ENCODE results near the gene HUS1.
"Not testable (repeated sequence)": the region's sequence is repeated elsewhere in the genome, so short reads cannot be mapped to it uniquely, and the experiment has no call there.

HUS1 gene

DNA sequence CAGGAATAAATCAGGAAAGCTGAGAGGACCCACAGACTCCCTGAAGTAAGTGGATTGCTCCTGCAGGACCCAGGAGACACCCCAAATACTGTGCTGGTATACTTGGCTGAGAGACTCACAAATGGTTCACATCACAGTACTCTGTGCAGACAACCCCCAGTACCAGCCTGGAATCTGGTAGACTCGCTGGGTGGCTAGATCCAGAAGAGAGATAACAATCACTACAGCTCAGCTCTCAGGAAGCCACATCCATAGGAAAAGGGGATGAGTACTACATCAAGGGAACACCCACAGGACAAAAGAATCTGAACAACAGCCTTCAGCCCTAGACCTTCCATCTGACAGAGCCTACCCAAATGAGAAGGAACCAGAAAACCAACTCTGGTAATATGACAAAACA lies 62.9 kb downstream of the HUS1 start:
- DNase-seq = not testable (repeated sequence)

DNA sequence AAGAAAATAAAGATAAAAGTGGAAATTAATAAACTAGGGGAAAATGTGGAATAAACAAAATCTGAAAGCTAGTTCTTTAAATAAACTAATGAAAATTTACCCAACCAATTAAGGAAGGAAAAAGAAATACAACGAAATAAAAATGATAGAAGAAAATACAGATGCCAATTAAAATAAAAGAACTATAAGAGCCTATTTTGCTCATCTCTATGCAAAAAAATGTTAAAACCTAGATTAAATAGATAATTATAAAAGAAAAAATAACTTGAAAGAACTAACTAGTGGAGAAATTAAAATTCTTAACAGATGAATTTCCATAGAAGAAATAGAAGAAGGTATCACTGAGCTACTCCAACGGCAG lies 63.8 kb downstream of the HUS1 start:
- DNase-seq = no peak

DNA sequence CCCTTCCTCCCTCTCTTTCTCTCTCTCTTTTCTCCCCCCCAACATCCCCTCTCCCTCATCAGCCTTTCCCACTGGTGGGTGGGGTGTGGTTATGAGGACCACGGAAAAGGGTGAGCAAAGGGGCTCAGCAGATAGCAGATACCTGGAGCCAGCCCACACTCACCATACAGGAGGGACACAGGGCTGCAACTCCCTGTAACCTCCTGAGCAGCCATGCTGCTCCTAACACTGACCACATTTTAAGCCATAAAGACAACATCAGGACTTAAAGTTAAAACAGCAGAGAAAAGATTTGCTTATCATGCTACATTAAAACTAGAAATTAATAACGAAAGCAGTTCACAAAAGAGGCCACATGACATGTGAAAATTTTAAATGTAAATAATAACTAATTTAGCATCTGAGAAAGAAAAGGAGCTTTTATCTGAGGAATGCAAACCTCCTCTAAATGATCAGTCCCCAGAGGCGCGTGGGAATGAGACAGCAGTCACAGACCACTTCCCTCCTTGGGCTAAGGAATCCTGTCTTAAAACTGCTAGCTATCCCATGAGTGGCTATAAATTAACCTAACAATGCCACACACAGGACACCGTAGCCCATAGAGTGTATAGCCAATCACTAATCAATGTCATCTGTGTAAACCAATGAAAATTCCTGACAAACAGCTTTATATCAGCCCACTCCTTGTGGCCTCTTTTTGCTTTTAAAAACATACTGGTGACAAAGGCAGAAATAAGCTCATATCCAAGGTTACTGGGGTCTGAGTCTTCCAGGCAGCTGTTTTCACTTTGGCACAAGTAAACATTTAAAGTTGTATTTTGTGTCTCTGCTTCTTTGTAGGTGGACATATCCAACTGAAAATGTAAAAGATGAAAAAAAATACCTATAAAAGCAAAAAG lies 64.4 kb downstream of the HUS1 start:
- no peak for DNase-seq
